ENCODE data around the gene PRSS53. TPM values are rescaled to one million over a fixed set of nuclear protein-coding genes. Genes with fewer than 3 reads are reported as not detected.
"Not testable (repeated sequence)": the region's sequence is repeated elsewhere in the genome, so short reads cannot be mapped to it uniquely, and the experiment has no call there.

The PRSS53 gene
- total RNA-seq, 1 experiment from 2014 or later = 4.0 TPM

DNA sequence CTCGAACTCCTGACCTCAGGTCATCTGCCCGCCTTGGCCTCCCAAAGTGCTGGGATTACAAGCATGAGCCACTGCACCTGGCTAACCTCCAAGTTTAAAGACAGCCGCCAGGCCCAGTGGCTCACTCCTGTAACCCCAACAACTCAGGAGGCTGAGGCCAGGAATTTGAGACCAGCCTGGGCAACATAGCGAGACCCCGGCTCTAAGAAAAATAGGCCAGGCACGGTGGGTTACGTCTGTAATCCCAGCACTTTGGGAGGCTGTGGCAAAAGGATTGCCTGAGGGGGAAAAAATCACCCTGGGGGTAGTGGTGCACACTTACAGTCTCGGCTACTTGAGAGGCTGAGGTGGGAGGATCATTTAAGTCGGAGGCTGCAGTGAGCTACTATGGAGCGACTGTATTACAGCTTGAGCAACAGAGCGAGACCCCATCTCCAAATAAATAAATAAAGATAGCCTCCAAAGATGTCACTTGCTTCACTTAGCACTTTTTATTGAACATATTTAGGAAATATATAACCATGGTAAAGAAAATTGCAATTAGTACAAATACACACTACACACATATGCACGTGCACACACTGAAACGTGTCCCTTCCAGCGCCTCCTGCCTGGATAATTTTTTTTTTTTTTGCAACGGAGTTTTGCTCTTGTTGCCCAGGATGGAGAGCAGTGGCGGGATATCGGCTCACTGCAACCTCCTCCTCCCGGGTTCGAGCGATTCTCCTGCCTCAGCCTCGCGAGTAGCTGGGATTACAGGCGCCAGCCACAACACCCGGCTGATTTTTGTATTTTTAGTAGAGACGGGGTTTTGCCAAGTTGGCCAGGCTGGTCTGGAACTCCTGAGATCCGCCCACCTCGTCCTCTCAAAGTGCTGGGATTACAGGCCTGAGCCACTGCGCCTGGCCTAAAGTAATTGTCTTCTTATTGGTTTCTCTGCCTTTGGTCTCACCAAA, 18.0 kb upstream of the PRSS53 start:
- Histone ChIP-seq H4K20me1 (ENCODE audit: insufficient read depth, low read depth, low read length) (no peaks in the 10 kb centered on the region), H3K4me2 (ENCODE audit: low read depth, low read length, poor library complexity, severe bottlenecking) (peak overlapping the region; percentile 79), H3K9ac (ENCODE audit: low read length) (peak overlapping the region; percentile 96), H2AFZ (ENCODE audit: low read length) (no peak overlapping the region), H3K36me3 (ENCODE audit: insufficient read depth, low read length) (no peaks in the 10 kb centered on the region; the same call in 1 of the 2 replicates), H3K27ac (ENCODE audit: low read length) (no peak overlapping the region), H3K27me3 (ENCODE audit: low read length) (no peaks in the 10 kb centered on the region), H3K4me3 (ENCODE audit: low read length) (peak overlapping the region; percentile 92; the same call in 1 of the 2 replicates), H3K9me2 (replicated peaks; ENCODE audit: insufficient read depth, low read length) (no peaks in the 10 kb centered on the region), H3K79me2 (ENCODE audit: low read length) (peaks cover 18% of the 10 kb centered on the region), H3K9me3 (ENCODE audit: low read length) (no peaks in the 10 kb centered on the region), H3K4me1 (ENCODE audit: low read length) (peaks cover 20% of the 10 kb centered on the region)
- peak; percentile 35 for DNase-seq

DNA sequence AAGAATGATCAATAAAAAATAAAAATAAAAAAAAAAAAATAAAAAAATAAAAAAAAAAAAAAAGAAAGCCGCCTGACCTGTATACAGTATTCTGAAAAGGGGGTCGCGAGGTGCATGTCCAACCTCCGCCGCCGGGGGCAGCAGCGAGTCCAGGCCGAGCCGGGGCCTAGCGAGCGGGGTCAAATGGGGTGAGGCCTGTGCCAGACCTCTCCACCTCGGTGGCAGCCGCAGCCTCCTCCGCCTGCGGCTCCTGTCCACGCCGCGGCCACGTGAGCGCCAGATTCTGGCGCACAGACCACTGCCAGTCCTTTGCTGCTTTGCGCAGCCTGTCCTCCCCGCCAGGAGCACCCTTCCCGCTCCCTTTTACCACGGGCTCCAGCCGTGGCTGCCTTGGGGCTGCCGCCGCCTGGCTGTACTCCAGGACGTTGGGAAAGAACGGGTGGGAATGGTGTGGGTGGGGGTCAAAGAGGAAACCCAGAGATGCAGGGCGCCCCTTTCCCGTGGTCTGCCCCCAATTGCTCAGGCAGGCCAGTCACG, 17.0 kb upstream of the PRSS53 start:
- Histone ChIP-seq H3K79me2 (ENCODE audit: low read length) (peaks cover 18% of the 10 kb centered on the region), H2AFZ (ENCODE audit: low read length) (peak overlapping the region; percentile 95), H3K9ac (ENCODE audit: low read length) (0 out of 2 replicates have a peak overlapping the region, but pooled peaks have one; percentile 39), H3K4me1 (ENCODE audit: low read length) (peaks cover 20% of the 10 kb centered on the region), H4K20me1 (ENCODE audit: insufficient read depth, low read depth, low read length) (no peaks in the 10 kb centered on the region), H3K9me3 (ENCODE audit: low read length) (no peaks in the 10 kb centered on the region), H3K4me3 (ENCODE audit: low read length) (no peak overlapping the region), H3K9me2 (replicated peaks; ENCODE audit: insufficient read depth, low read length) (no peaks in the 10 kb centered on the region), H3K36me3 (ENCODE audit: insufficient read depth, low read length) (no peaks in the 10 kb centered on the region; the same call in 1 of the 2 replicates), H3K4me2 (ENCODE audit: low read depth, low read length, poor library complexity, severe bottlenecking) (no peak overlapping the region), H3K27ac (ENCODE audit: low read length) (no peak overlapping the region), H3K27me3 (ENCODE audit: low read length) (no peaks in the 10 kb centered on the region)
- peak; percentile 93 for DNase-seq

DNA sequence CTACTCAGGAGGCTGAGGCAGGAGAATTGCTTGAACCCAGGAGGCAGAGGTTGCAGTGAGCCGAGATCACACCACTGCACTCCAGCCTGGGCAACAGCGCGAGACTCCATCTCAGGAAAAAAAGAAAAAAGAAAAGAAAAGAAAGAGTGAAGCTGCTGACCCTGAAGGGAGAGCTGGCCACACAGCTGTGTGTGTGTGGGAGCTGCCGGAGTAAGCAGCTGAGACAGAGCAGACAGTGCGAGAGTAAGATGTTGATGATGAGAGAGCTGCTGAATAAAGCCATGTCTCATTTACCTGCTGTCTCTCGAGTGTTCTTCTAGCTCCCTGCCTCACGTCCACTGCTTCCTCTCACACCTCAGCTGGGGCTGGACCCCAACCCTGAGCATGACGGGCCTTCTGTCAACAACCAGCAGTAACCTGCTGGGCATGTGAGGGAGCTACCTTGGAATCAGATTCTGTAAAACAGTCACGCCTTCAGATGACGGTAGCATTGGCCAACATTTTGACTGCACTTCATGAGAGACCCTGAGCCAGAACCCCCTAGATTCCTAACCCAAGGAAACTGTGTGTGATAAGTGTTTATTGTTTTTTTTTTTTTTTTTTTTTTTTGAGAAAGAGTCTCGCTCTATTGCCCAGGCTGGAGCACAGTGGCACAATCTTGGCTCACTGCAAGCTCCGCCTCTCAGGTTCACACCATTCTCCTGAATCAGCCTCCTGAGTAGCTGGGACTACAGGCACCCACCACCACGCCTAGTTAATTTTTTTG, 12.3 kb upstream of the PRSS53 start:
- H3K27me3 ChIP-seq (ENCODE audit: low read length); H3K4me2 ChIP-seq (ENCODE audit: low read depth, low read length, poor library complexity, severe bottlenecking); H3K4me3 ChIP-seq (ENCODE audit: low read length): not testable (repeated sequence)

DNA sequence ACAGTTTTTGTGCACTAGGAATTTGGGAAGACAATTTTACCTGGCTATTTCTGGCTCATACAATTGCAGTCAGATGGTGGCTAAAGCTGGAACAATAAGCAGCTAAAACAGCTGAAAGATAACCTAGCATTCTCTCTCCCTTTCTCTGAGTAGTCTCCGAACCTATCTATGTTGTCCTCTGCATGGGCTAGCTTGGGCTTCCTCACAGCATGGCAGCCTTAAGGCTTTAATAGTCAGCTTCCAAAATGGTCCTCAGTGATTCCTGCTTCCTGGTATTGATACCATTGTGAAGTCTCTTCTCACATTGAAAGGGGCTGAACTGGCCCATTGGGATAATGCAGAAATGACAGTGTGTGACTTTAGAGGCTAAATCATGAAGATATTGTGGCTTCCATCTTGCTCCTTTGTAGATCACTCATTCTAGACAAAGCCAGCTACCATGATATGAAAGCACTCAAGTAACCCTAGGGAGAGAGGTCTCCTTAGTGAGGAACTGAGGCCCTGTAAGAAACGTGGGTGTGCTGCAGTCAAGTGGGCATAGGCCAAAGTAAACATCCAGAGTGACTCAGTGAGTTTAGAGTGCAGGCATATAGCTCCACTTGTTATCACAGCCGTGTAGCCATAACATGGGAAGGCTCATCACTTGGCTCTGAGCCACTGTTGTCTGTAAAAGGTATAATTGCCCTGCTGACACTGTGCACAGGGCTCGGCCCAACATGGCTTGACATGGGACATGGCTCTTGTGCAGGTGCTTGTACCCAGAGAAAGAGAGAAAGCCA, 11.3 kb upstream of the PRSS53 start:
- no peaks in the 10 kb centered on the region for H3K9me2 ChIP-seq (replicated peaks; ENCODE audit: insufficient read depth, low read length)

More for the DNA sequence above, 12.3 kb upstream of the PRSS53 start:
- H3K9me3 ChIP-seq (ENCODE audit: low read length); H3K36me3 ChIP-seq (ENCODE audit: insufficient read depth, low read length); H2AFZ ChIP-seq (ENCODE audit: low read length); H3K79me2 ChIP-seq (ENCODE audit: low read length); H3K9ac ChIP-seq (ENCODE audit: low read length); H4K20me1 ChIP-seq (ENCODE audit: insufficient read depth, low read depth, low read length); H3K27ac ChIP-seq (ENCODE audit: low read length); H3K9me2 ChIP-seq (replicated peaks; ENCODE audit: insufficient read depth, low read length); DNase-seq; H3K4me1 ChIP-seq (ENCODE audit: low read length): not testable (repeated sequence)

DNA sequence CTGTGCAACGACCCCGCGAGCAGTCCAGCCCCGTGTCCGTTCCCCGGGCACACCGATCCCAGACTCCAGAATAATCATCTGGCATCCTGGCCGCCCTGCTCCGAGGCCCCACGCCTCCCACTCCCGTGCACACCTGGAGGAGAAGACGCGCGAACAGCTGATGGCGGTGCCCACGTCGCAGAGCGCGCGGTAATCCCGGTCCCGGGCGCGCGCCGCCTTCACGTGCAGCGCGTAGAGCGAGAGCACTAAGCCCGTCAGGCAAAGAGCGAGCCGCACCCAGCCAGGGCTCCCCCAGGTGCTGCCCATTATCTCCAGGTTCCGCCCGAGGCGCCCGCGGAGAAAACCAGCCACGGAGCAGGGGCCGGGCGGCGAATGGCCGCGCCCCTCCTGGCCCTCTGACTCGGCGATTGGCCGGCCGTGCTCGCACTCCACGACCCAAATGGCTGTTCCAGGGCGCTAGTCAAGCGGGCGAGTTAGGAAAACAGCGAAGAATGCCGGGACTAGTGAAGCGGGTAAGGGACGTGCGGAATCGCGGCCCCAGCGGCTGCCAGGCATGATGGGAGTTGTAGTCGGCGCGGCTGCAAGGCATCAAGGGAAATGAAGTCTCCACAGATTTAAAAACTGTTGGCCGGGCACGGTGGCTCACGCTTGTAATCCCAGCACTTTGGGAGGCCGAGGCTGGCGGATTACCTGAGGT, 5.8 kb upstream of the PRSS53 start, which contains the start of gene VKORC1:
VKORC1 (minus strand) TSS at position 374 of the 697 bp plus-strand sequence; CDS start at position 306, 68 bp downstream.
- Histone ChIP-seq H3K9ac (ENCODE audit: low read length) (peak within 1 kb of the TSS; percentile 92), H3K4me3 (ENCODE audit: low read length) (peak within 1 kb of the TSS; percentile 97), H3K79me2 (ENCODE audit: low read length) (peaks cover 31% of the 10 kb centered on the region), H3K9me2 (replicated peaks; ENCODE audit: insufficient read depth, low read length) (no peaks in the 10 kb centered on the region), H2AFZ (ENCODE audit: low read length) (peak within 1 kb of the TSS; percentile 77), H4K20me1 (ENCODE audit: insufficient read depth, low read depth, low read length) (0 out of 2 replicates have a peak, but pooled peaks cover 4% of the 10 kb centered on the region), H3K4me2 (ENCODE audit: low read depth, low read length, poor library complexity, severe bottlenecking) (peak within 1 kb of the TSS; percentile 89), H3K9me3 (ENCODE audit: low read length) (no peaks in the 10 kb centered on the region), H3K4me1 (ENCODE audit: low read length) (peaks cover 18% of the 10 kb centered on the region), H3K27me3 (ENCODE audit: low read length) (no peaks in the 10 kb centered on the region), H3K36me3 (ENCODE audit: insufficient read depth, low read length) (0 out of 2 replicates have a peak, but pooled peaks cover 4% of the 10 kb centered on the region), H3K27ac (ENCODE audit: low read length) (peak within 1 kb of the TSS; percentile 69)
- DNase-seq = peak; percentile 97

More for the DNA sequence above, 11.3 kb upstream of the PRSS53 start:
- no peak overlapping the region for H2AFZ ChIP-seq (ENCODE audit: low read length)
- peaks cover 8% of the 10 kb centered on the region for H3K4me1 ChIP-seq (ENCODE audit: low read length)
- H3K4me2 ChIP-seq (ENCODE audit: low read depth, low read length, poor library complexity, severe bottlenecking) = no peak overlapping the region
- H3K36me3 ChIP-seq (ENCODE audit: insufficient read depth, low read length) = no peaks in the 10 kb centered on the region
- H4K20me1 ChIP-seq (ENCODE audit: insufficient read depth, low read depth, low read length) = no peaks in the 10 kb centered on the region
- no peak overlapping the region for H3K27ac ChIP-seq (ENCODE audit: low read length)
- H3K27me3 ChIP-seq (ENCODE audit: low read length) = no peaks in the 10 kb centered on the region
- no peaks in the 10 kb centered on the region for H3K79me2 ChIP-seq (ENCODE audit: low read length)
- H3K4me3 ChIP-seq (ENCODE audit: low read length) = no peak overlapping the region
- no peaks in the 10 kb centered on the region for H3K9me3 ChIP-seq (ENCODE audit: low read length)
- H3K9ac ChIP-seq (ENCODE audit: low read length) = no peak overlapping the region
- no peak for DNase-seq

DNA sequence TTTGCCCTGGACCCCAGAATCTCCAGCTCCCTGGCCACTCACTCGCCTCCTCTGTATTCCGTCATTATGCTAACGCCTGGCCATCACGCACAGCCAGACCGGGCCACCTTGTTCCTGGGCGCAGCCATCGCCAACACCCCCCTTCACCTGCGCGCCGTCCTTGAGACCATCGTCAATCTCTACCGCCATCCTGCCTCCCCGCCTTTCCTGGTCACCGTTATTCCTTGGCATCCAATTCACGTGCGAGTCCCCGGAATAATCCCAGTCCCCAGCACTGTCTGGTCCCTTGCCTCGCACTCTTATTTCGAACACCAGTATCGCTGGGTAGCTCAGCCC, 5.3 kb upstream of the PRSS53 start:
- no peaks in the 10 kb centered on the region for H3K27me3 ChIP-seq (ENCODE audit: low read length)
- H3K4me1 ChIP-seq (ENCODE audit: low read length) = peaks cover 18% of the 10 kb centered on the region
- peak overlapping the region; percentile 97 for H3K4me3 ChIP-seq (ENCODE audit: low read length)
- peak overlapping the region; percentile 58; the same call in 1 of the 2 replicates for H2AFZ ChIP-seq (ENCODE audit: low read length)
- H3K4me2 ChIP-seq (ENCODE audit: low read depth, low read length, poor library complexity, severe bottlenecking) = peak overlapping the region; percentile 89
- peak overlapping the region; percentile 92 for H3K9ac ChIP-seq (ENCODE audit: low read length)
- no peaks in the 10 kb centered on the region for H3K9me3 ChIP-seq (ENCODE audit: low read length)
- peak overlapping the region; percentile 69 for H3K27ac ChIP-seq (ENCODE audit: low read length)
- 0 out of 2 replicates have a peak, but pooled peaks cover 4% of the 10 kb centered on the region for H3K36me3 ChIP-seq (ENCODE audit: insufficient read depth, low read length)
- H3K9me2 ChIP-seq (replicated peaks; ENCODE audit: insufficient read depth, low read length) = no peaks in the 10 kb centered on the region
- peak; percentile 61 for DNase-seq
- 0 out of 2 replicates have a peak, but pooled peaks cover 4% of the 10 kb centered on the region for H4K20me1 ChIP-seq (ENCODE audit: insufficient read depth, low read depth, low read length)
- H3K79me2 ChIP-seq (ENCODE audit: low read length) = peaks cover 31% of the 10 kb centered on the region

DNA sequence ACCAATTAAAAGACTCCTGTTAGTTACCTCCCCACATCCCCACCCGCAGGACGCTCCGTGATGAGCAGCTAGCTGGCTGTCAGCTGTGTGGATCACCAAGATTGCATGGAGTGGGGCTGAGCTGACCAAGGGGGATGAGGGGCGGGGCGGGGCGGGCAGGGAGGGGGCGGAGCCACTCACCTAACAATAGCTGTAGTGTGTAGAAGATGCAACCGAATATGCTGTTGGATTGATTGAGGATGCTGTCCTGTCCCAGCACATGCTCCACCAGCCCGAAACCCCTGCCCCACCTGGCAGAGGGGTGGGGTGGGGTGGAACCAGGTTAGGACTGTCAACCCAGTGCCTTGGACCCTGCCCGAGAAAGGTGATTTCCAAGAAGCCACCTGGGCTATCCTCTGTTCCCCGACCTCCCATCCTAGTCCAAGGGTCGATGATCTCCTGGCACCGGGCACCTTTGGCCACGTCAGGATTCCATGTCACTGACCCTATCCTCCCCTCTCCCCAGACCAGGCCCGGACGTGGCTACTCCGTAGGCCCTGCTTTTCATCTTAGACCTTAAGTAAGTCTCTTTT, 4.5 kb upstream of the PRSS53 start:
- H3K27me3 ChIP-seq (ENCODE audit: low read length) = no peaks in the 10 kb centered on the region
- no peak overlapping the region; the same call in 1 of the 2 replicates for H3K27ac ChIP-seq (ENCODE audit: low read length)
- no peaks in the 10 kb centered on the region for H3K9me3 ChIP-seq (ENCODE audit: low read length)
- H3K4me1 ChIP-seq (ENCODE audit: low read length) = peaks cover 18% of the 10 kb centered on the region
- H3K9me2 ChIP-seq (replicated peaks; ENCODE audit: insufficient read depth, low read length) = no peaks in the 10 kb centered on the region
- H3K79me2 ChIP-seq (ENCODE audit: low read length) = peaks cover 31% of the 10 kb centered on the region
- H3K4me2 ChIP-seq (ENCODE audit: low read depth, low read length, poor library complexity, severe bottlenecking) = peak overlapping the region; percentile 89
- 0 out of 2 replicates have a peak, but pooled peaks cover 4% of the 10 kb centered on the region for H3K36me3 ChIP-seq (ENCODE audit: insufficient read depth, low read length)
- peak; percentile 68 for DNase-seq
- no peak overlapping the region for H2AFZ ChIP-seq (ENCODE audit: low read length)
- peak overlapping the region; percentile 92 for H3K9ac ChIP-seq (ENCODE audit: low read length)
- peak overlapping the region; percentile 97 for H3K4me3 ChIP-seq (ENCODE audit: low read length)
- H4K20me1 ChIP-seq (ENCODE audit: insufficient read depth, low read depth, low read length) = 0 out of 2 replicates have a peak, but pooled peaks cover 4% of the 10 kb centered on the region

Data from Karpas-422 (cell line).